B cell (primary cell): ENCODE measurements around the gene DYNLT1. TPM values are rescaled to one million over a fixed set of nuclear protein-coding genes. Genes with fewer than 3 reads are reported as not detected.

Experiments
- ATAC-seq: fragments of 200-7000 bp; cut with Tn5 transposase; one replicate; pipeline ENCODE4 v1.10.0; 2021; ENCODE audit warnings: low read depth, mild to moderate bottlenecking, moderate number of reproducible peaks, moderate library complexity
- CTCF ChIA-PET: fragments of 350-600 bp; sonication (Branson Sonifier 250); formaldehyde crosslinking; loops from one replicate; lab custom pipeline; 2021; ENCODE audit warnings: antibody characterized with exemption, inconsistent platforms; lab: Charles Lee
- POLR2A ChIA-PET: fragments of 350-600 bp; sonication (Branson Sonifier 250); formaldehyde crosslinking; loops from one replicate; lab custom pipeline; 2021; ENCODE audit warnings: antibody characterized with exemption; lab: Charles Lee
- DNase-seq: peaks from one replicate; pipeline ENCODE4 v3.0.0; 2013
- H2AFZ ChIP-seq: 2 replicates; pipeline ENCODE4 v1.6.1; 2012; ENCODE audit warnings: mild to moderate bottlenecking, low read depth, low read length; ENCODE audit not compliant: insufficient read depth, poor library complexity, severe bottlenecking
- H3K27ac ChIP-seq, 2 donors: 1 replicate in 1 of 2; 2 replicates in 1 of 2; pipeline ENCODE4 v1.5.1; 2012 to 2013; ENCODE audit warnings: low read length in 2 of 2, mild to moderate bottlenecking in 2 of 2, moderate library complexity in 1 of 2
- H3K27me3 ChIP-seq, 4 experiments: fragments of 200-600 bp in 1 of 4; sonication (generic) in 1 of 4; replicated peaks in 1 of 4; 1 replicate in 2 of 4; 2 replicates in 2 of 4; pipeline versions ENCODE4 v1.6.1 to v1.7.0; 2013 to 2016; ENCODE audit warnings: low read length in 3 of 4, mild to moderate bottlenecking in 2 of 4, mixed read lengths in 1 of 4, moderate library complexity in 1 of 4; ENCODE audit not compliant: insufficient read depth in 4 of 4, control insufficient read depth in 3 of 4; ENCODE audit errors: control extremely low read depth in 1 of 4
- H3K36me3 ChIP-seq, 2 experiments: replicated peaks in 1 of 2; 1 replicate in 1 of 2; 2 replicates in 1 of 2; pipeline versions ENCODE4 v1.6.1 to v1.7.1; 2013; ENCODE audit warnings: low read length in 1 of 2; ENCODE audit not compliant: insufficient read depth in 2 of 2, control insufficient read depth in 1 of 2; ENCODE audit errors: control extremely low read depth in 1 of 2, extremely low read depth in 1 of 2
- H3K4me1 ChIP-seq, 2 donors: fragments of 200-600 bp in 1 of 2; sonication (generic) in 1 of 2; 1 replicate in 1 of 2; 2 replicates in 1 of 2; pipeline versions ENCODE4 v1.5.1 to v1.6.1; 2013 to 2017; ENCODE audit warnings: low read length in 2 of 2; ENCODE audit not compliant: control insufficient read depth in 2 of 2, insufficient read depth in 2 of 2
- H3K4me2 ChIP-seq: replicated peaks from 2 replicates; pipeline ENCODE3; 2012; ENCODE audit warnings: mild to moderate bottlenecking, low read depth, low read length; ENCODE audit not compliant: poor library complexity, severe bottlenecking
- H3K4me3 ChIP-seq, 5 experiments: fragments of 200-600 bp in 1 of 5; sonication (generic) in 1 of 5; 1 replicate in 3 of 5; 2 replicates in 2 of 5; pipeline versions ENCODE4 v1.5.1 to v1.7.0; 2011 to 2016; ENCODE audit warnings: low read length in 4 of 5, mild to moderate bottlenecking in 4 of 5, low read depth in 2 of 5, control low read depth in 1 of 5, moderate library complexity in 1 of 5; ENCODE audit not compliant: insufficient read depth in 1 of 5; ENCODE audit errors: control extremely low read depth in 1 of 5, extremely low read depth in 1 of 5
- H3K79me2 ChIP-seq: fragments of 200-600 bp; sonication (generic); one replicate; pipeline ENCODE4 v1.6.0; 2016; ENCODE audit warnings: low read length; ENCODE audit not compliant: control insufficient read depth, insufficient read depth
- H3K9ac ChIP-seq: fragments of 200-600 bp; sonication (generic); 2 replicates; pipeline ENCODE4 v1.6.1; 2017; ENCODE audit warnings: mild to moderate bottlenecking, low read length, moderate library complexity
- H3K9me3 ChIP-seq, 3 donors: one replicate each; pipeline versions ENCODE4 v1.6.1 to v1.7.1; 2013; ENCODE audit warnings: low read length in 2 of 3; ENCODE audit not compliant: control insufficient read depth in 2 of 3, insufficient read depth in 1 of 3; ENCODE audit errors: control extremely low read depth in 1 of 3
- H4K20me1 ChIP-seq: 2 replicates; pipeline ENCODE4 v1.6.0; 2012; ENCODE audit warnings: mild to moderate bottlenecking, low read length; ENCODE audit not compliant: insufficient read depth, control insufficient read depth, poor library complexity, severe bottlenecking
- H3K27ac Mint-ChIP-seq: one replicate; pipeline ENCODE4 v1.8.0; 2021; ENCODE audit warnings: mixed read lengths
- H3K27me3 Mint-ChIP-seq: one replicate; pipeline ENCODE4 v1.8.0; 2021; ENCODE audit warnings: mixed read lengths
- H3K4me1 Mint-ChIP-seq: one replicate; pipeline ENCODE4 v1.8.0; 2021; ENCODE audit warnings: mixed read lengths
- H3K4me3 Mint-ChIP-seq: one replicate; pipeline ENCODE4 v1.8.0; 2021; ENCODE audit warnings: mixed read lengths
- H3K9me3 Mint-ChIP-seq: one replicate; pipeline ENCODE4 v1.8.0; 2022; ENCODE audit warnings: mixed read lengths; ENCODE audit not compliant: insufficient read depth
- CTCF ChIP-seq: fragments of 200-600 bp; IDR thresholded peaks from one replicate; pipeline ENCODE4 v1.8.0; 2022; ENCODE audit warnings: antibody characterized with exemption, mild to moderate bottlenecking
- EZH2 ChIP-seq: IDR thresholded peaks from 2 replicates; pipeline ENCODE4 v1.6.1; 2012; ENCODE audit warnings: borderline replicate concordance, low read depth, mild to moderate bottlenecking, moderate library complexity, low read length; ENCODE audit not compliant: insufficient read depth, poor library complexity, severe bottlenecking
- WGBS: methylation state at CpG from one replicate; pipeline ENCODE4 v1.1.5; 2013; ENCODE audit warnings: missing lambda C conversion rate; ENCODE audit not compliant: insufficient coverage; 5-methylcytosine and 5-hydroxymethylcytosine counted together
- intact Hi-C: fragments of 100-400 bp; cut with micrococcal nuclease; formaldehyde crosslinking; loops from one replicate; pipeline ENCODE4 v1.10.0; 2022
- polyA plus RNA-seq: library from polyadenylated mRNA; depleted of rRNA; stranded (reverse); fragments of >200 nt; gene quantifications from 2 replicates; pipeline ENCODE4 v1.2.3, GENCODE V29; 2012
- total RNA-seq, 2 donors: library from RNA; stranded (reverse); fragments of 120-200 nt in 1 of 2; gene quantifications; 1 replicate in 1 of 2; 2 replicates in 1 of 2; pipeline versions ENCODE4 v1.2.3 to v1.2.4, GENCODE V29; 2013 to 2022

The DYNLT1 gene
- total and polyA plus RNA-seq, 2 donors (not counting 1 experiment from before 2014, with no cell fraction given) = 34.8 to 62.6 TPM

GRCh38 chr6:158662607-158662953, 18.0 kb upstream of the DYNLT1 start:
- DNase-seq (no peak), ATAC-seq (no peak)
- Histone ChIP-seq H3K27ac (no peak overlapping the region), H3K36me3 (no peaks in the 10 kb centered on the region), H2AFZ (peak overlapping the region; percentile 36), H3K9me3 (no peaks in the 10 kb centered on the region), H3K4me1 (peaks cover 16 to 26% of the 10 kb centered on the region in 2 donors), H3K27me3 (peaks cover 0 to 13% (median 5%) of the 10 kb centered on the region in 4 experiments), H4K20me1 (no peaks in the 10 kb centered on the region), H3K4me2 (no peak overlapping the region), H3K79me2 (no peaks in the 10 kb centered on the region), H3K9ac (no peak overlapping the region), H3K4me3 (no peak overlapping the region)
- POLR2A ChIA-PET = no interaction called here
- no peak for TF ChIP-seq EZH2
- TF ChIP-seq CTCF = no peak
- no peak overlapping the region for H3K4me3 Mint-ChIP-seq
- peaks cover 5% of the 10 kb centered on the region for H3K27me3 Mint-ChIP-seq
- H3K27ac Mint-ChIP-seq = no peak overlapping the region
- H3K4me1 Mint-ChIP-seq = peaks cover 16% of the 10 kb centered on the region
- 100% methylated on average over 2 of the region's 3 CpGs for WGBS
- intact Hi-C loops = no loop called here
- CTCF ChIA-PET = interaction anchor here (0.6 to 5.6 kb wide), 11 partner anchors 12 to 442 kb away, joined by 3 to 56 read pairs (median 4); partner anchors contain the start of gene SYTL3
- no peaks in the 10 kb centered on the region for H3K9me3 Mint-ChIP-seq

- no peak for TF ChIP-seq EZH2
- intact Hi-C loops = loop anchor here (2.0 kb wide), 1 partner anchor 16 kb away; the partner anchor contains the start of gene DYNLT1
- ChIA-PET CTCF (interaction anchor here (1.0 to 5.6 kb wide), 8 partner anchors 11 to 312 kb away, joined by 3 to 56 read pairs (median 12); partner anchors contain the start of gene SYTL3), POLR2A (no interaction called here)
- Histone ChIP-seq H3K9me3 (no peaks in the 10 kb centered on the region), H3K27ac (no peak overlapping the region), H3K27me3 (peaks cover 0 to 10% (median 5%) of the 10 kb centered on the region in 4 experiments), H3K36me3 (no peaks in the 10 kb centered on the region), H3K4me2 (no peak overlapping the region), H3K4me3 (no peak overlapping the region), H2AFZ (no peak overlapping the region), H4K20me1 (no peaks in the 10 kb centered on the region), H3K4me1 (peaks cover 9 to 12% of the 10 kb centered on the region in 2 donors), H3K79me2 (no peaks in the 10 kb centered on the region), H3K9ac (no peak overlapping the region)
- Mint-ChIP-seq H3K27ac (no peak overlapping the region), H3K4me1 (peaks cover 7% of the 10 kb centered on the region), H3K4me3 (no peak overlapping the region), H3K9me3 (no peaks in the 10 kb centered on the region), H3K27me3 (peaks cover 5% of the 10 kb centered on the region)
- DNase-seq (no peak), ATAC-seq (no peak)
- WGBS = 100% methylated on average over 2 of the region's 3 CpGs
These were observed 16.7 kb upstream of the DYNLT1 start for GRCh38 chr6:158661156-158661685.
